GM12878 (cell line): ENCODE measurements around the gene DDX24. TPM values are rescaled to one million over a fixed set of nuclear protein-coding genes. Genes with fewer than 3 reads are reported as not detected.
A peak's percentile ranks its signal among the peaks of the same experiment; 100 is the strongest.

ENCODE experiments used
- ATAC-seq: fragments of 200-7000 bp; cut with Tn5 transposase; 3 replicates; pipeline ENCODE4 v1.9.1; 2020; ENCODE audit warnings: mild to moderate bottlenecking, moderate library complexity
- BruUV-seq: library from RNA; stranded (reverse); fragments of 400-500 nt; replicated peaks from 2 replicates; lab custom pipeline; 2021; lab: Mats Ljungman, UMichigan
- CTCF ChIA-PET: fragments of 300-600 bp; sonication (Branson Sonifier 250); formaldehyde crosslinking; extraction: SDS; loops from one replicate; lab custom pipeline; 2021; ENCODE audit warnings: inconsistent platforms; lab: Yijun Ruan, JAX
- POLR2A ChIA-PET: fragments of 350-600 bp; formaldehyde crosslinking; extraction: SDS; loops from one replicate; lab custom pipeline; 2021; ENCODE audit warnings: inconsistent platforms; lab: Charles Lee
- RAD21 ChIA-PET: fragments of 300-600 bp; sonication (Branson Sonifier 250); formaldehyde crosslinking; loops from one replicate; lab custom pipeline; 2023; ENCODE audit warnings: antibody characterized with exemption; ENCODE audit not compliant: unreplicated experiment; lab: Charles Lee
- SMC1A ChIA-PET: fragments of 300-600 bp; sonication (Branson Sonifier 250); formaldehyde crosslinking; loops from one replicate; lab custom pipeline; 2023; ENCODE audit not compliant: unreplicated experiment, uncharacterized antibody; lab: Charles Lee
- DNase-seq: peaks from one replicate; pipeline ENCODE4 v3.0.0-alpha.2; 2011; ENCODE audit warnings: low read depth, low spot score
- FAIRE-seq: peaks from 3 replicates; lab custom pipeline; 2011; peaks lifted over from hg19 to GRCh38; lab: Jason Lieb, UNC
- H2AFZ ChIP-seq: 2 replicates; pipeline ENCODE4 v1.6.0; 2011; ENCODE audit warnings: low read depth, low read length, control low read depth; ENCODE audit not compliant: control insufficient read depth
- H3K27ac ChIP-seq: 2 replicates; pipeline ENCODE4 v1.5.1; 2011; ENCODE audit warnings: control low read depth; ENCODE audit not compliant: control insufficient read depth, insufficient read depth
- H3K27me3 ChIP-seq, 2 experiments: replicated peaks in 1 of 2; 2 replicates each; pipeline versions ENCODE4 v1.6.0 to v1.6.1; 2011; ENCODE audit warnings: low read length in 1 of 2; ENCODE audit not compliant: control insufficient read depth in 2 of 2, insufficient read depth in 2 of 2
- H3K36me3 ChIP-seq, 2 experiments: 2 replicates each; pipeline ENCODE4 v1.5.1; 2011; ENCODE audit warnings: low read length in 1 of 2; ENCODE audit not compliant: control insufficient read depth in 2 of 2, insufficient read depth in 2 of 2
- H3K4me1 ChIP-seq: 2 replicates; pipeline ENCODE4 v1.6.1; 2011; ENCODE audit warnings: mild to moderate bottlenecking, low read length, moderate library complexity, mixed read lengths; ENCODE audit not compliant: control insufficient read depth, insufficient read depth
- H3K4me2 ChIP-seq: 2 replicates; pipeline ENCODE4 v1.6.0; 2011; ENCODE audit warnings: control low read depth; ENCODE audit not compliant: control insufficient read depth, insufficient read depth
- H3K4me3 ChIP-seq: fragments of 200-600 bp; sonication (generic); 2 replicates; pipeline ENCODE4 v1.5.1; 2016
- H3K79me2 ChIP-seq: 2 replicates; pipeline ENCODE4 v1.6.0; 2011; ENCODE audit warnings: low read length; ENCODE audit not compliant: control insufficient read depth, insufficient read depth
- H3K9ac ChIP-seq: 2 replicates; pipeline ENCODE4 v1.8.0; 2011; ENCODE audit warnings: low read length, control low read depth, mixed read lengths; ENCODE audit not compliant: control insufficient read depth, insufficient read depth
- H3K9me3 ChIP-seq: replicated peaks from 3 replicates; pipeline ENCODE4 v1.5.1; 2011; ENCODE audit warnings: mild to moderate bottlenecking, low read length; ENCODE audit not compliant: control insufficient read depth, insufficient read depth
- H4K20me1 ChIP-seq: 2 replicates; pipeline ENCODE4 v1.6.0; 2011; ENCODE audit not compliant: control insufficient read depth, insufficient read depth
- ZNF384 ChIP-seq: IDR thresholded peaks from 2 replicates; pipeline ENCODE4 v1.6.1; 2012; ENCODE audit warnings: low read depth, mild to moderate bottlenecking, low read length, improper control_type of control experiment, borderline replicate concordance
- WGBS: methylation state at CpG from one replicate; pipeline ENCODE4 v1.1.6; 2016; ENCODE audit warnings: low lambda C conversion rate; ENCODE audit not compliant: insufficient replicate concordance, insufficient coverage; ENCODE audit errors: missing lambda C conversion rate; 5-methylcytosine and 5-hydroxymethylcytosine counted together
- in situ Hi-C: fragments of 300-500 bp; cut with MboI; formaldehyde crosslinking; loops from 9 replicates; pipeline ENCODE4 v1.14.3; 2018; ENCODE audit warnings: mixed read lengths
- intact Hi-C: fragments of 100-400 bp; cut with micrococcal nuclease; formaldehyde crosslinking; loops from one replicate; pipeline ENCODE4 v1.14.2; 2022; ENCODE audit not compliant: unreplicated experiment
- polyA plus RNA-seq, 11 experiments: library from polyadenylated mRNA; depleted of rRNA in 4 of 11; unstranded in 6 of 11; stranded (reverse) in 5 of 11; fragments of >200 nt; fragmentation: Nextera tagmentation in 4 of 11; fragmentation: Illumina TruSeq in 1 of 11; extraction: Ambion mirVana in 4 of 11; extraction: Trizol in 1 of 11; gene quantifications; 1 replicate in 1 of 11; 2 replicates in 10 of 11; pipeline versions ENCODE4 v1.2.1 to v1.2.3, GENCODE V29; 2011 to 2016; ENCODE audit warnings: inconsistent platforms in 2 of 11, missing spikeins in 2 of 11, low read depth in 1 of 11
- total RNA-seq, 4 experiments: library from RNA; depleted of rRNA in 3 of 4; stranded (reverse); fragments of >200 nt in 3 of 4; fragmentation: Illumina TruSeq in 1 of 4; extraction: Trizol in 1 of 4; gene quantifications; 2 replicates each; pipeline versions ENCODE4 v1.2.1 to v1.2.3, GENCODE V29; 2013 to 2021
- TF ChIP-seq, protein P1 (sequence below): IDR thresholded peaks from 2 replicates; pipeline ENCODE4 v1.6.1; 2012; ENCODE audit warnings: mild to moderate bottlenecking, low read depth, low read length
- TF ChIP-seq, protein P2 (sequence below), 3 experiments: IDR thresholded peaks in 2 of 3; conservative IDR thresholded peaks in 1 of 3; 2 replicates each; pipeline ENCODE4 v1.5.1; 2011; ENCODE audit warnings: low read depth in 3 of 3, low read length in 3 of 3, mild to moderate bottlenecking in 3 of 3, control low read depth in 2 of 3, moderate library complexity in 2 of 3, inconsistent platforms in 1 of 3, mixed read lengths in 1 of 3; ENCODE audit not compliant: control insufficient read depth in 2 of 3, insufficient read depth in 1 of 3; ENCODE audit errors: extremely low read depth in 1 of 3

DDX24 gene
- total and polyA plus RNA-seq, 10 of the 15 experiments (the other 5 are each of a cell fraction or from before 2014, with no cell fraction given), result 137 to 266 (median 184) TPM

DNA sequence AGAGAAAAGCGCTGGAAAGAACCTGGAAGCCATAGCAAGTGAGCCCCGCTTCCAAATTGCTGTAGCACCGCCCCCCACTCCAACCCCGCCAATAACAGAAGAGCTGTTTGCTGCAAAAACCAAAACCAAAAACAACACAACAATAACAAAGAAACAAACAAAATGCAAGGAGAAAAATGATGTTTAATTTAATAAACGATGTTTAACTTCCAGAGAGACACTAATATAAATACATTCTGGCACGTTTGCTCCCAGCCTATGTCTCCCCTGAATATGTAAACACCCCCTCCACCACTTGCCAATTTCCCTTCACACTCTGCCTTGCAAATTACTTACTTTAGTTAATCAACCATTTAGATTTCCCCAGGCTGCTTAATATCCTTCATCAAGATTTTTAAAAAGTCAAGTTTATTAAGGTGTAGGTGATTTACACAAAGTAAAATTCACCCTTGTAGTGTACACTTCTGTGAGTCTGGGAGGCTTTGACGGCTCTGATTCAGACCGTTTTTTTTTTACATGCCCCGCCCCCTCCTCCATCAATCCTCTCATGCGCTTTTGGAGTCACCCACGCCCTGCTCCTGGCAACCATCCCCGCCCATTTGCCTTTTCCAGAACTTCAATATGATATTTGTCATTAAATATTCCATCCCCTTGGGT, 48.9 kb upstream of the DDX24 start:
- Histone ChIP-seq H3K36me3 (no peaks in the 10 kb centered on the region; a peak in 1 of 4 replicates), H3K4me1 (peaks cover 10% of the 10 kb centered on the region; the same call in 1 of the 2 replicates), H3K79me2 (no peaks in the 10 kb centered on the region), H3K9ac (peak overlapping the region; percentile 19; the same call in 1 of the 2 replicates), H3K4me3 (peak overlapping the region; percentile 99), H2AFZ (peak overlapping the region; percentile 86), H4K20me1 (no peaks in the 10 kb centered on the region), H3K9me3 (no peaks in the 10 kb centered on the region), H3K4me2 (peak overlapping the region; percentile 98), H3K27ac (no peak overlapping the region), H3K27me3 (peaks cover 0 to 4% of the 10 kb centered on the region in 2 experiments; a peak in 1 of 4 replicates)
- BruUV-seq, result no TSS peak
- SMC1A ChIA-PET, result interaction anchor here (0.6 to 3.8 kb wide), 10 partner anchors 12 to 191 kb away, joined by 3 to 39 read pairs (median 4); no protein-coding TSS in a partner anchor
- CTCF ChIA-PET, result interaction anchor here (0.6 to 4.3 kb wide), 12 partner anchors 9 to 190 kb away, joined by 3 to 63 read pairs (median 6); partner anchors contain the start of genes DDX24 and IFI27L1
- RAD21 ChIA-PET, result interaction anchor here (0.8 to 1.3 kb wide), 3 partner anchors 49 to 190 kb away, joined by 3 read pairs; partner anchors contain the start of genes DDX24 and IFI27L1
- peak; percentile 56 for ATAC-seq
- POLR2A ChIA-PET, result interaction anchor here (0.5 to 1.3 kb wide), 2 partner anchors 49 to 144 kb away, joined by 6 to 8 read pairs; partner anchors contain the start of genes DDX24 and IFI27L1
- DNase-seq, result no peak
- in situ Hi-C loops, result no loop called here
- 4% methylated on average over 12 of the region's 12 CpGs for WGBS
- intact Hi-C loops, result loop anchor here (10.0 kb wide), 1 partner anchor 355 kb away; no protein-coding TSS in a partner anchor
- no peak for FAIRE-seq
- TF ChIP-seq ZNF384, result peak; percentile 60; the same call in 1 of the 2 replicates
- TF ChIP-seq, protein P1, sequence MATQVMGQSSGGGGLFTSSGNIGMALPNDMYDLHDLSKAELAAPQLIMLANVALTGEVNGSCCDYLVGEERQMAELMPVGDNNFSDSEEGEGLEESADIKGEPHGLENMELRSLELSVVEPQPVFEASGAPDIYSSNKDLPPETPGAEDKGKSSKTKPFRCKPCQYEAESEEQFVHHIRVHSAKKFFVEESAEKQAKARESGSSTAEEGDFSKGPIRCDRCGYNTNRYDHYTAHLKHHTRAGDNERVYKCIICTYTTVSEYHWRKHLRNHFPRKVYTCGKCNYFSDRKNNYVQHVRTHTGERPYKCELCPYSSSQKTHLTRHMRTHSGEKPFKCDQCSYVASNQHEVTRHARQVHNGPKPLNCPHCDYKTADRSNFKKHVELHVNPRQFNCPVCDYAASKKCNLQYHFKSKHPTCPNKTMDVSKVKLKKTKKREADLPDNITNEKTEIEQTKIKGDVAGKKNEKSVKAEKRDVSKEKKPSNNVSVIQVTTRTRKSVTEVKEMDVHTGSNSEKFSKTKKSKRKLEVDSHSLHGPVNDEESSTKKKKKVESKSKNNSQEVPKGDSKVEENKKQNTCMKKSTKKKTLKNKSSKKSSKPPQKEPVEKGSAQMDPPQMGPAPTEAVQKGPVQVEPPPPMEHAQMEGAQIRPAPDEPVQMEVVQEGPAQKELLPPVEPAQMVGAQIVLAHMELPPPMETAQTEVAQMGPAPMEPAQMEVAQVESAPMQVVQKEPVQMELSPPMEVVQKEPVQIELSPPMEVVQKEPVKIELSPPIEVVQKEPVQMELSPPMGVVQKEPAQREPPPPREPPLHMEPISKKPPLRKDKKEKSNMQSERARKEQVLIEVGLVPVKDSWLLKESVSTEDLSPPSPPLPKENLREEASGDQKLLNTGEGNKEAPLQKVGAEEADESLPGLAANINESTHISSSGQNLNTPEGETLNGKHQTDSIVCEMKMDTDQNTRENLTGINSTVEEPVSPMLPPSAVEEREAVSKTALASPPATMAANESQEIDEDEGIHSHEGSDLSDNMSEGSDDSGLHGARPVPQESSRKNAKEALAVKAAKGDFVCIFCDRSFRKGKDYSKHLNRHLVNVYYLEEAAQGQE, result no peak
- TF ChIP-seq, protein P2, sequence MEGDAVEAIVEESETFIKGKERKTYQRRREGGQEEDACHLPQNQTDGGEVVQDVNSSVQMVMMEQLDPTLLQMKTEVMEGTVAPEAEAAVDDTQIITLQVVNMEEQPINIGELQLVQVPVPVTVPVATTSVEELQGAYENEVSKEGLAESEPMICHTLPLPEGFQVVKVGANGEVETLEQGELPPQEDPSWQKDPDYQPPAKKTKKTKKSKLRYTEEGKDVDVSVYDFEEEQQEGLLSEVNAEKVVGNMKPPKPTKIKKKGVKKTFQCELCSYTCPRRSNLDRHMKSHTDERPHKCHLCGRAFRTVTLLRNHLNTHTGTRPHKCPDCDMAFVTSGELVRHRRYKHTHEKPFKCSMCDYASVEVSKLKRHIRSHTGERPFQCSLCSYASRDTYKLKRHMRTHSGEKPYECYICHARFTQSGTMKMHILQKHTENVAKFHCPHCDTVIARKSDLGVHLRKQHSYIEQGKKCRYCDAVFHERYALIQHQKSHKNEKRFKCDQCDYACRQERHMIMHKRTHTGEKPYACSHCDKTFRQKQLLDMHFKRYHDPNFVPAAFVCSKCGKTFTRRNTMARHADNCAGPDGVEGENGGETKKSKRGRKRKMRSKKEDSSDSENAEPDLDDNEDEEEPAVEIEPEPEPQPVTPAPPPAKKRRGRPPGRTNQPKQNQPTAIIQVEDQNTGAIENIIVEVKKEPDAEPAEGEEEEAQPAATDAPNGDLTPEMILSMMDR (IDR thresholded peaks at IDR 0.05 in 2 of 3, conservative IDR thresholded peaks at IDR 0.05 in 1 of 3; ENCODE audit: control insufficient read depth in 2 of 3, extremely low read depth in 1 of 3, insufficient read depth in 1 of 3, low read depth in 3 of 3, low read length in 3 of 3), result 0 out of 6 replicates have a peak, but pooled peaks of 1 of the 3 experiments have one; percentile 0
